Effector memory CD4-positive, alpha-beta T cell (primary cell): ENCODE results near the gene SOCS1.
"Not testable (repeated sequence)": the region's sequence is repeated elsewhere in the genome, so short reads cannot be mapped to it uniquely, and the experiment has no call there.

ENCODE experiments used
- DNase-seq, 3 donors: peaks; one replicate each; pipeline ENCODE4 v3.0.0-alpha.2; 2020
- H3K27ac ChIP-seq: 2 replicates; pipeline ENCODE4 v1.7.0; 2013; ENCODE audit warnings: mild to moderate bottlenecking, low read length, moderate library complexity; ENCODE audit not compliant: insufficient read depth, poor library complexity, severe bottlenecking
- H3K27me3 ChIP-seq: replicated peaks from 2 replicates; pipeline ENCODE4 v1.7.0; 2013; ENCODE audit warnings: mild to moderate bottlenecking, low read length; ENCODE audit not compliant: insufficient read depth, control insufficient read depth, poor library complexity, severe bottlenecking
- H3K36me3 ChIP-seq: 2 replicates; pipeline ENCODE4 v1.7.0; 2013; ENCODE audit warnings: mild to moderate bottlenecking, low read length, moderate library complexity; ENCODE audit not compliant: control insufficient read depth, insufficient read depth
- H3K4me1 ChIP-seq: 2 replicates; pipeline ENCODE4 v1.7.0; 2013; ENCODE audit warnings: low read length, mild to moderate bottlenecking; ENCODE audit not compliant: control insufficient read depth, insufficient read depth, poor library complexity, severe bottlenecking
- H3K4me3 ChIP-seq: 2 replicates; pipeline ENCODE4 v1.7.0; 2013; ENCODE audit warnings: low read length, low read depth, mild to moderate bottlenecking; ENCODE audit not compliant: insufficient read depth, poor library complexity, severe bottlenecking
- H3K9me3 ChIP-seq: 2 replicates; pipeline ENCODE4 v1.7.0; 2013; ENCODE audit warnings: mild to moderate bottlenecking, low read length, moderate library complexity; ENCODE audit not compliant: control insufficient read depth
- total RNA-seq, 3 donors: gene quantifications; one replicate each; lab custom pipeline; 2026; lab: John Stamatoyannopoulos, UW

SOCS1 gene
- 62.1 to 117 (median 85.1) reads per million in 3 donors for total RNA-seq

- no peaks in the 10 kb centered on the region for H3K9me3 ChIP-seq
- H3K27ac ChIP-seq = peak within 1 kb of the TSS; percentile 86
- H3K4me1 ChIP-seq = peaks cover 48% of the 10 kb centered on the region
- no peaks in the 10 kb centered on the region for H3K36me3 ChIP-seq
- DNase-seq = peak; percentile 76 to 84 (median 78)
- peak within 1 kb of the TSS; percentile 84 for H3K4me3 ChIP-seq
- no peaks in the 10 kb centered on the region for H3K27me3 ChIP-seq
Measured at GRCh38 chr16:11255737-11256660, at the start of gene SOCS1. SOCS1 (minus strand) TSS chr16:11256204; CDS start chr16:11255478, 726 bp downstream.

GRCh38 chr16:11303405-11304138, 47.6 kb upstream of the SOCS1 start:
- H3K4me3 ChIP-seq = no peak overlapping the region
- no peak overlapping the region for H3K27ac ChIP-seq
- H3K27me3 ChIP-seq = no peaks in the 10 kb centered on the region
- no peaks in the 10 kb centered on the region for H3K4me1 ChIP-seq
- H3K36me3 ChIP-seq = no peaks in the 10 kb centered on the region
- DNase-seq = no peak
- H3K9me3 ChIP-seq = no peaks in the 10 kb centered on the region

- no peak for DNase-seq
- no peaks in the 10 kb centered on the region for H3K36me3 ChIP-seq
Measured at GRCh38 chr16:11302977-11303376, 47.0 kb upstream of the SOCS1 start.

GRCh38 chr16:11301645-11302501, 45.9 kb upstream of the SOCS1 start:
- H3K9me3 ChIP-seq = no peaks in the 10 kb centered on the region
- peaks cover 3% of the 10 kb centered on the region for H3K4me1 ChIP-seq
- no peak overlapping the region for H3K27ac ChIP-seq
- no peaks in the 10 kb centered on the region for H3K27me3 ChIP-seq
- H3K4me3 ChIP-seq = no peak overlapping the region
- H3K36me3 ChIP-seq = no peaks in the 10 kb centered on the region
- DNase-seq = no peak

More at GRCh38 chr16:11302977-11303376, 47.0 kb upstream of the SOCS1 start:
- no peak overlapping the region for H3K4me3 ChIP-seq
- no peaks in the 10 kb centered on the region for H3K4me1 ChIP-seq
- no peak overlapping the region for H3K27ac ChIP-seq
- no peaks in the 10 kb centered on the region for H3K27me3 ChIP-seq
- no peaks in the 10 kb centered on the region for H3K9me3 ChIP-seq

GRCh38 chr16:11300560-11300892, 44.5 kb upstream of the SOCS1 start:
- no peak overlapping the region for H3K27ac ChIP-seq
- H3K9me3 ChIP-seq = no peaks in the 10 kb centered on the region
- DNase-seq = no peak
- H3K27me3 ChIP-seq = no peaks in the 10 kb centered on the region
- no peak overlapping the region for H3K4me3 ChIP-seq
- peaks cover 3% of the 10 kb centered on the region for H3K4me1 ChIP-seq
- H3K36me3 ChIP-seq = no peaks in the 10 kb centered on the region

GRCh38 chr16:11299865-11300559, 44.0 kb upstream of the SOCS1 start:
- no peak for DNase-seq
- no peaks in the 10 kb centered on the region for H3K9me3 ChIP-seq
- H3K4me3 ChIP-seq = no peak overlapping the region
- no peak overlapping the region for H3K27ac ChIP-seq
- no peaks in the 10 kb centered on the region for H3K36me3 ChIP-seq
- no peaks in the 10 kb centered on the region for H3K27me3 ChIP-seq
- H3K4me1 ChIP-seq = peaks cover 3% of the 10 kb centered on the region

GRCh38 chr16:11298950-11299547, 43.0 kb upstream of the SOCS1 start:
- not testable (repeated sequence) for H3K27me3 ChIP-seq, H3K9me3 ChIP-seq, H3K4me3 ChIP-seq, H3K27ac ChIP-seq, H3K36me3 ChIP-seq, H3K4me1 ChIP-seq, DNase-seq

GRCh38 chr16:11298143-11298900, 42.3 kb upstream of the SOCS1 start:
- Histone ChIP-seq H3K9me3 (no peaks in the 10 kb centered on the region), H3K4me3 (no peak overlapping the region), H3K27ac (no peak overlapping the region), H3K4me1 (peaks cover 3% of the 10 kb centered on the region), H3K36me3 (no peaks in the 10 kb centered on the region), H3K27me3 (no peaks in the 10 kb centered on the region)
- no peak for DNase-seq
